H9 (cell line): Measurements from ENCODE around the gene LRP1B. TPM values are rescaled to one million over a fixed set of nuclear protein-coding genes. Genes with fewer than 3 reads are reported as not detected.

Experiments used
- DNase-seq: peaks from one replicate; pipeline ENCODE4 v3.0.0-alpha.2; 2017
- H2AFZ ChIP-seq: one replicate; pipeline ENCODE4 v1.6.1; 2013; ENCODE audit warnings: mild to moderate bottlenecking, low read length, control low read depth, moderate library complexity
- H2AK5ac ChIP-seq: 2 replicates; pipeline ENCODE4 v1.6.1; 2013; ENCODE audit warnings: low read length, control low read depth, mixed read lengths; ENCODE audit not compliant: insufficient read length
- H2BK120ac ChIP-seq: one replicate; pipeline ENCODE4 v1.6.1; 2013; ENCODE audit warnings: low read depth, mild to moderate bottlenecking, low read length, control low read depth, inconsistent platforms; ENCODE audit not compliant: poor library complexity, severe bottlenecking
- H2BK12ac ChIP-seq: 2 replicates; pipeline ENCODE4 v1.6.1; 2013; ENCODE audit warnings: low read length, control low read depth, mixed read lengths, low read depth; ENCODE audit not compliant: insufficient read length
- H2BK15ac ChIP-seq: 2 replicates; pipeline ENCODE4 v1.6.1; 2013; ENCODE audit warnings: low read depth, low read length, control low read depth
- H2BK20ac ChIP-seq: one replicate; pipeline ENCODE4 v1.6.1; 2013; ENCODE audit warnings: low read depth, mild to moderate bottlenecking, low read length, control low read depth, inconsistent platforms; ENCODE audit not compliant: poor library complexity, severe bottlenecking
- H2BK5ac ChIP-seq: 2 replicates; pipeline ENCODE4 v1.6.1; 2013; ENCODE audit warnings: low read length, control low read depth, mixed read lengths; ENCODE audit not compliant: insufficient read length
- H3K14ac ChIP-seq: 2 replicates; pipeline ENCODE4 v1.6.1; 2013; ENCODE audit warnings: low read length, control low read depth; ENCODE audit not compliant: insufficient read depth
- H3K18ac ChIP-seq: 2 replicates; pipeline ENCODE4 v1.6.1; 2013; ENCODE audit warnings: low read depth, mild to moderate bottlenecking, mixed read lengths, low read length, control low read depth; ENCODE audit not compliant: insufficient read length
- H3K23ac ChIP-seq: 2 replicates; pipeline ENCODE4 v1.6.1; 2013; ENCODE audit warnings: low read length, control low read depth, mixed read lengths, low read depth; ENCODE audit not compliant: insufficient read length
- H3K23me2 ChIP-seq: 2 replicates; pipeline ENCODE4 v1.6.1; 2013; ENCODE audit warnings: low read depth, mild to moderate bottlenecking, mixed read lengths, low read length, control low read depth; ENCODE audit not compliant: insufficient read length, poor library complexity, severe bottlenecking
- H3K27ac ChIP-seq: 2 replicates; pipeline ENCODE4 v1.5.1; 2013; ENCODE audit warnings: low read length, control low read depth, mixed read lengths, low read depth; ENCODE audit not compliant: insufficient read length
- H3K27me3 ChIP-seq: 2 replicates; pipeline ENCODE4 v1.6.1; 2013; ENCODE audit warnings: low read length, control low read depth, inconsistent platforms; ENCODE audit not compliant: insufficient read depth
- H3K4ac ChIP-seq: 2 replicates; pipeline ENCODE4 v1.6.1; 2013; ENCODE audit warnings: low read depth, mild to moderate bottlenecking, control low read depth, inconsistent platforms, low read length, moderate library complexity
- H3K4me1 ChIP-seq: 2 replicates; pipeline ENCODE4 v1.6.1; 2013; ENCODE audit warnings: low read length, control low read depth, inconsistent platforms; ENCODE audit not compliant: insufficient read depth
- H3K4me2 ChIP-seq: 2 replicates; pipeline ENCODE4 v1.6.1; 2013; ENCODE audit warnings: low read length, control low read depth, mixed read lengths; ENCODE audit not compliant: insufficient read length, insufficient read depth
- H3K56ac ChIP-seq: 2 replicates; pipeline ENCODE4 v1.6.1; 2013; ENCODE audit warnings: low read depth, mild to moderate bottlenecking, mixed read lengths, low read length, control low read depth; ENCODE audit not compliant: insufficient read length
- H3K79me1 ChIP-seq: 2 replicates; pipeline ENCODE4 v1.6.1; 2013; ENCODE audit warnings: low read depth, mild to moderate bottlenecking, moderate library complexity, low read length, control low read depth, inconsistent platforms; ENCODE audit not compliant: insufficient read depth, poor library complexity, severe bottlenecking
- H3K79me2 ChIP-seq: 2 replicates; pipeline ENCODE4 v1.6.1; 2013; ENCODE audit warnings: low read length, control low read depth, inconsistent platforms; ENCODE audit not compliant: insufficient read depth
- H3K9ac ChIP-seq: 2 replicates; pipeline ENCODE4 v1.6.1; 2013; ENCODE audit warnings: low read length, control low read depth, mixed read lengths; ENCODE audit not compliant: insufficient read length; ENCODE audit errors: extremely low read depth
- H3K9me3 ChIP-seq: one replicate; pipeline ENCODE4 v1.6.1; 2013; ENCODE audit warnings: low read depth, low read length, inconsistent platforms; ENCODE audit not compliant: control insufficient read depth
- H3T11ph ChIP-seq: one replicate; pipeline ENCODE4 v1.6.1; 2013; ENCODE audit warnings: mild to moderate bottlenecking, low read length, control low read depth, inconsistent platforms
- H4K20me1 ChIP-seq: one replicate; pipeline ENCODE4 v1.6.1; 2013; ENCODE audit not compliant: control insufficient read depth, insufficient read length, insufficient read depth
- H4K5ac ChIP-seq: 2 replicates; pipeline ENCODE4 v1.6.1; 2013; ENCODE audit warnings: low read depth, mild to moderate bottlenecking, mixed read lengths, low read length, control low read depth; ENCODE audit not compliant: insufficient read length
- H4K8ac ChIP-seq: replicated peaks from 2 replicates; pipeline ENCODE4 v1.6.1; 2013; ENCODE audit warnings: low read length, control low read depth, mixed read lengths, low read depth; ENCODE audit not compliant: insufficient read length
- H4K91ac ChIP-seq: 2 replicates; pipeline ENCODE4 v1.6.1; 2013; ENCODE audit warnings: low read depth, mild to moderate bottlenecking, moderate library complexity, mixed read lengths, low read length, control low read depth; ENCODE audit not compliant: insufficient read length
- H3K27ac Mint-ChIP-seq, 3 experiments: 2 replicates in 2 of 3; 3 replicates in 1 of 3; pipeline ENCODE4 v1.8.0; 2020 to 2021; ENCODE audit warnings: mixed read lengths in 3 of 3, mild to moderate bottlenecking in 1 of 3, moderate library complexity in 1 of 3
- H3K27me3 Mint-ChIP-seq: 2 replicates; pipeline ENCODE4 v1.8.0; 2021; ENCODE audit warnings: low read depth, mild to moderate bottlenecking, moderate library complexity, mixed read lengths
- H3K36me3 Mint-ChIP-seq, 3 experiments: 2 replicates in 2 of 3; 3 replicates in 1 of 3; pipeline ENCODE4 v1.8.0; 2020 to 2021; ENCODE audit warnings: low read depth in 3 of 3, mixed read lengths in 3 of 3; ENCODE audit not compliant: insufficient read depth in 1 of 3
- H3K4me1 Mint-ChIP-seq, 2 experiments: 2 replicates each; pipeline ENCODE4 v1.8.0; 2020; ENCODE audit warnings: mixed read lengths in 2 of 2
- H3K4me3 Mint-ChIP-seq, 2 experiments: 2 replicates in 1 of 2; 3 replicates in 1 of 2; pipeline ENCODE4 v1.8.0; 2020 to 2021; ENCODE audit warnings: mild to moderate bottlenecking in 2 of 2, mixed read lengths in 2 of 2, moderate library complexity in 1 of 2
- H3K9me3 Mint-ChIP-seq, 2 experiments: 2 replicates in 1 of 2; 3 replicates in 1 of 2; pipeline ENCODE4 v1.8.0; 2020; ENCODE audit warnings: mild to moderate bottlenecking in 2 of 2, mixed read lengths in 2 of 2, moderate library complexity in 1 of 2
- CTCF ChIP-seq: fragments of 200-600 bp; sonication (generic); conservative IDR thresholded peaks from 3 replicates; pipeline ENCODE4 v1.8.0; 2021; ENCODE audit warnings: antibody characterized with exemption, mild to moderate bottlenecking
- WGBS: extraction: QIAGEN DNeasy Blood & Tissue Kit; methylation state at CpG from one replicate; pipeline ENCODE4 v1.1.7; 2013; ENCODE audit warnings: missing lambda C conversion rate, low lambda C conversion rate, mixed read lengths; ENCODE audit not compliant: insufficient read length; ENCODE audit errors: extremely low coverage; 5-methylcytosine and 5-hydroxymethylcytosine counted together
- total RNA-seq: library from RNA; stranded (reverse); gene quantifications from 2 replicates; pipeline ENCODE4 v1.2.1, GENCODE V29; 2021

Gene LRP1B
- total RNA-seq, 1 experiment from 2014 or later = not detected

GRCh38 chr2:141411419-141411818 lies 719.4 kb downstream of the LRP1B start:
- no peak overlapping the region for H2BK120ac ChIP-seq
- H3K23me2 ChIP-seq = no peaks in the 10 kb centered on the region
- H3K79me2 ChIP-seq = no peaks in the 10 kb centered on the region
- H2AFZ ChIP-seq = no peak overlapping the region
- Mint-ChIP-seq H3K27ac (no peak overlapping the region), H3K36me3 (peaks cover 0 to 11% (median 0%) of the 10 kb centered on the region in 3 experiments; a peak in 2 of 7 replicates), H3K9me3 (peaks cover 7 to 9% of the 10 kb centered on the region in 2 experiments), H3K4me3 (no peak overlapping the region), H3K4me1 (peaks cover 2% of the 10 kb centered on the region in 2 experiments; a peak in 2 of 4 replicates), H3K27me3 (no peaks in the 10 kb centered on the region)
- no peak overlapping the region for H3K23ac ChIP-seq
- H4K5ac ChIP-seq = no peak overlapping the region
- H3K14ac ChIP-seq = no peak overlapping the region
- H4K91ac ChIP-seq = no peak overlapping the region
- no peaks in the 10 kb centered on the region for H4K20me1 ChIP-seq
- H2BK5ac ChIP-seq = no peak overlapping the region
- H2AK5ac ChIP-seq = no peak overlapping the region
- H3K4ac ChIP-seq = no peak overlapping the region
- no peak overlapping the region for H3K4me2 ChIP-seq
- H3K4me1 ChIP-seq = no peaks in the 10 kb centered on the region
- no peaks in the 10 kb centered on the region for H3K27me3 ChIP-seq
- H2BK12ac ChIP-seq = no peak overlapping the region
- no CpG with 5 or more reads among the region's 2 CpGs for WGBS
- H3K9me3 ChIP-seq = no peaks in the 10 kb centered on the region
- TF ChIP-seq CTCF = no peak
- no peak overlapping the region for H3K27ac ChIP-seq
- DNase-seq = no peak
- no peak overlapping the region for H3K18ac ChIP-seq
- H2BK20ac ChIP-seq = no peak overlapping the region
- no peak overlapping the region for H2BK15ac ChIP-seq
- H3K56ac ChIP-seq = no peak overlapping the region
- no peak overlapping the region for H3K9ac ChIP-seq
- no peak overlapping the region for H4K8ac ChIP-seq
- no peaks in the 10 kb centered on the region for H3K79me1 ChIP-seq
- no peak overlapping the region for H3T11ph ChIP-seq
